Liver (tissue), 9 donors: Measurements from ENCODE around the gene BATF3. TPM values are rescaled to one million over a fixed set of nuclear protein-coding genes. Genes with fewer than 3 reads are reported as not detected.

ENCODE experiments used
- DNase-seq: peaks from one replicate; pipeline ENCODE4 v3.0.0-alpha.2; 2017; ENCODE audit warnings: low spot score
- H3K27ac ChIP-seq, 2 donors: one replicate each; pipeline ENCODE4 v1.7.0; 2013; ENCODE audit warnings: inconsistent platforms in 2 of 2, low read length in 2 of 2, control low read depth in 1 of 2, low read depth in 1 of 2, mild to moderate bottlenecking in 1 of 2
- H3K27me3 ChIP-seq, 4 donors: one replicate each; pipeline versions ENCODE4 v1.6.1 to v1.7.0; 2013; ENCODE audit warnings: low read length in 3 of 4, inconsistent platforms in 1 of 4, mild to moderate bottlenecking in 1 of 4, moderate library complexity in 1 of 4; ENCODE audit not compliant: control insufficient read depth in 4 of 4, insufficient read depth in 4 of 4
- H3K36me3 ChIP-seq, 4 donors: one replicate each; pipeline versions ENCODE4 v1.6.1 to v1.7.0; 2013; ENCODE audit warnings: low read length in 3 of 4, mild to moderate bottlenecking in 3 of 4, low read depth in 1 of 4, moderate library complexity in 1 of 4; ENCODE audit not compliant: control insufficient read depth in 4 of 4, insufficient read depth in 3 of 4
- H3K4me1 ChIP-seq, 4 donors: one replicate each; pipeline versions ENCODE4 v1.6.1 to v1.7.0; 2013; ENCODE audit warnings: low read length in 3 of 4, mild to moderate bottlenecking in 3 of 4, moderate library complexity in 1 of 4; ENCODE audit not compliant: control insufficient read depth in 4 of 4, insufficient read depth in 4 of 4
- H3K4me3 ChIP-seq, 3 donors: one replicate each; pipeline versions ENCODE4 v1.6.1 to v1.7.0; 2013; ENCODE audit warnings: low read length in 3 of 3, control low read depth in 1 of 3, low read depth in 1 of 3, mild to moderate bottlenecking in 1 of 3
- H3K9ac ChIP-seq, 2 donors: one replicate each; pipeline ENCODE4 v1.7.0; 2013; ENCODE audit warnings: low read length in 2 of 2, mild to moderate bottlenecking in 2 of 2, moderate library complexity in 2 of 2, control low read depth in 1 of 2, low read depth in 1 of 2
- H3K9me3 ChIP-seq, 4 donors: one replicate each; pipeline versions ENCODE4 v1.6.1 to v1.7.0; 2013; ENCODE audit warnings: low read length in 3 of 4; ENCODE audit not compliant: control insufficient read depth in 4 of 4
- EGR1 ChIP-seq, 2 donors: IDR thresholded peaks; 2 replicates each; pipeline ENCODE4 v1.6.1; 2016 to 2018; ENCODE audit warnings: antibody characterized with exemption in 2 of 2, low read depth in 2 of 2
- FOXA1 ChIP-seq: IDR thresholded peaks from 2 replicates; pipeline ENCODE4 v1.6.1; 2016; ENCODE audit warnings: antibody characterized with exemption
- HNF4A ChIP-seq, 2 donors: conservative IDR thresholded peaks; 2 replicates each; pipeline ENCODE4 v1.6.1; 2016; ENCODE audit warnings: antibody characterized with exemption in 2 of 2, mild to moderate bottlenecking in 2 of 2
- HNF4G ChIP-seq: IDR thresholded peaks from 2 replicates; pipeline ENCODE4 v1.6.1; 2016; ENCODE audit warnings: antibody characterized with exemption
- RAD21 ChIP-seq, 2 donors: IDR thresholded peaks; 2 replicates each; pipeline ENCODE4 v1.6.1; 2016; ENCODE audit warnings: antibody characterized with exemption in 2 of 2, mild to moderate bottlenecking in 2 of 2
- RXRA ChIP-seq, 2 donors: IDR thresholded peaks; 2 replicates each; pipeline ENCODE4 v1.6.1; 2017 to 2018; ENCODE audit warnings: antibody characterized with exemption in 2 of 2, mild to moderate bottlenecking in 1 of 2
- SP1 ChIP-seq: IDR thresholded peaks from 2 replicates; pipeline ENCODE4 v1.6.1; 2018; ENCODE audit warnings: antibody characterized with exemption, mild to moderate bottlenecking
- TAF1 ChIP-seq: conservative IDR thresholded peaks from 2 replicates; pipeline ENCODE4 v1.6.1; 2016; ENCODE audit warnings: antibody characterized with exemption, mild to moderate bottlenecking
- YY1 ChIP-seq: IDR thresholded peaks from 2 replicates; pipeline ENCODE4 v1.6.1; 2016; ENCODE audit warnings: antibody characterized with exemption, mild to moderate bottlenecking
- WGBS: extraction: QIAGEN DNeasy Blood & Tissue Kit; methylation state at CpG from one replicate; pipeline ENCODE4 v1.1.7; 2013; 5-methylcytosine and 5-hydroxymethylcytosine counted together
- polyA plus RNA-seq, 2 donors: library from polyadenylated mRNA; stranded (reverse) in 1 of 2; unstranded in 1 of 2; fragments of 200-250 nt in 1 of 2; fragments of >200 nt in 1 of 2; fragmentation: Nextera tagmentation in 1 of 2; extraction: Ambion mirVana in 1 of 2; gene quantifications; one replicate each; pipeline versions ENCODE4 v1.2.1 to v1.2.3, GENCODE V29; 2013 to 2015
- total RNA-seq, 2 donors: library from RNA; depleted of rRNA; stranded (reverse); fragments of >200 nt; gene quantifications; one replicate each; pipeline ENCODE4 v1.2.3, GENCODE V29; 2014
- TF ChIP-seq, protein P1 (sequence below): IDR thresholded peaks from 2 replicates; pipeline ENCODE4 v1.6.1; 2016; ENCODE audit warnings: antibody characterized with exemption
- TF ChIP-seq, protein P2 (sequence below): IDR thresholded peaks from 2 replicates; pipeline ENCODE4 v1.6.1; 2016; ENCODE audit warnings: antibody characterized with exemption
- TF ChIP-seq, protein P3 (sequence below): IDR thresholded peaks from 2 replicates; pipeline ENCODE4 v1.6.1; 2016; ENCODE audit warnings: antibody characterized with exemption
- TF ChIP-seq, protein P4 (sequence below): IDR thresholded peaks from 2 replicates; pipeline ENCODE4 v1.6.1; 2016; ENCODE audit warnings: antibody characterized with exemption, mild to moderate bottlenecking
- TF ChIP-seq, protein P5 (sequence below): fragments of 150-350 bp; IDR thresholded peaks from 2 replicates; pipeline ENCODE4 v1.5.1; 2017; ENCODE audit warnings: improper control_type of control experiment, low read depth, low read length; ENCODE audit not compliant: missing input control
- donor health status: healthy.
- donor health status: healthy.
- donor health status: healthy.
- donor health status: healthy.
- donor health status: healthy.

BATF3 gene
- total and polyA plus RNA-seq, 4 donors, result 0.65 to 1.0 (median 0.91) TPM

DNA sequence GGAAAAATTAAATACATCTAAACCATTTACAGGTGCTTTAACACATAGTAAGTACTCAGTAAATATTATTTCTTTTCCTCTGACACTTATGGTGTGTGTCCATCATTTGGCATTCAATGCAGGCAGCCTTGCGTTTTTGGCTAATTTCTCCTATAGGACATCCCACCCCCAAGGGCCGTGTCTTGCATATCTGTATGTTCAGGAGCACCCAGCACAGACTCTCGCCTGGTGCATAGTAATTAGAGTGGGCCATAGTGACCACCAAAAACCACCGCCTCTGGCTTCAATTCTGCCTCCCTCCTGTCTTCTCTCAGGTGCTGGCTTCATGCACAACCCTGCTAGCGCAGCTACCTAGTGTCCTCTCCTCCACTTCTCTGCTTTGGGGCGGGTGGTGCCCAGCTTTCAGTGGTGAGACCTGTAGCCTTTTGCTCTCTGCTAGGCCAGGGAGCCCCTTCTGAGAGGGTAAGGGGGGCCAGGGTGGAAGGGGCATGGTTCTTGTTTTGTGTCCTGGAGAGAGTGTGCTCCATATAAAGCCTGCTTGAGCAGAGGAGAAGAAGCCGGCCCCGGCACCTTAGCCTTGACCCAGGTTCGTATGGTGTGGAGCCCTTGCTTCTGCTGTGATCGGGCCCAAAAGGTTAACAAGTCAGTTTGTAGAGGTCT, 33.4 kb downstream of the BATF3 start:
- Histone ChIP-seq H3K27me3 (no peaks in the 10 kb centered on the region), H3K27ac (no peak overlapping the region), H3K4me1 (peaks cover 0 to 6% (median 3%) of the 10 kb centered on the region in 4 donors), H3K4me3 (no peak overlapping the region), H3K36me3 (no peaks in the 10 kb centered on the region), H3K9ac (no peak overlapping the region), H3K9me3 (no peaks in the 10 kb centered on the region)
- DNase-seq, result no peak
- WGBS, result 83% methylated on average over 10 of the region's 10 CpGs
- TF ChIP-seq, protein P1, sequence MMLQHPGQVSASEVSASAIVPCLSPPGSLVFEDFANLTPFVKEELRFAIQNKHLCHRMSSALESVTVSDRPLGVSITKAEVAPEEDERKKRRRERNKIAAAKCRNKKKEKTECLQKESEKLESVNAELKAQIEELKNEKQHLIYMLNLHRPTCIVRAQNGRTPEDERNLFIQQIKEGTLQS, result no peak
- TF ChIP-seq, protein P2, sequence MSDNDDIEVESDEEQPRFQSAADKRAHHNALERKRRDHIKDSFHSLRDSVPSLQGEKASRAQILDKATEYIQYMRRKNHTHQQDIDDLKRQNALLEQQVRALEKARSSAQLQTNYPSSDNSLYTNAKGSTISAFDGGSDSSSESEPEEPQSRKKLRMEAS, result no peak
- TF ChIP-seq, protein P3, sequence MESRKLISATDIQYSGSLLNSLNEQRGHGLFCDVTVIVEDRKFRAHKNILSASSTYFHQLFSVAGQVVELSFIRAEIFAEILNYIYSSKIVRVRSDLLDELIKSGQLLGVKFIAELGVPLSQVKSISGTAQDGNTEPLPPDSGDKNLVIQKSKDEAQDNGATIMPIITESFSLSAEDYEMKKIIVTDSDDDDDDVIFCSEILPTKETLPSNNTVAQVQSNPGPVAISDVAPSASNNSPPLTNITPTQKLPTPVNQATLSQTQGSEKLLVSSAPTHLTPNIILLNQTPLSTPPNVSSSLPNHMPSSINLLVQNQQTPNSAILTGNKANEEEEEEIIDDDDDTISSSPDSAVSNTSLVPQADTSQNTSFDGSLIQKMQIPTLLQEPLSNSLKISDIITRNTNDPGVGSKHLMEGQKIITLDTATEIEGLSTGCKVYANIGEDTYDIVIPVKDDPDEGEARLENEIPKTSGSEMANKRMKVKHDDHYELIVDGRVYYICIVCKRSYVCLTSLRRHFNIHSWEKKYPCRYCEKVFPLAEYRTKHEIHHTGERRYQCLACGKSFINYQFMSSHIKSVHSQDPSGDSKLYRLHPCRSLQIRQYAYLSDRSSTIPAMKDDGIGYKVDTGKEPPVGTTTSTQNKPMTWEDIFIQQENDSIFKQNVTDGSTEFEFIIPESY, result no peak
- no peak for TF ChIP-seq FOXA1
- no peak for TF ChIP-seq RAD21 (IDR thresholded peaks at IDR 0.05)
- TF ChIP-seq HNF4G, result no peak
- TF ChIP-seq, protein P4, sequence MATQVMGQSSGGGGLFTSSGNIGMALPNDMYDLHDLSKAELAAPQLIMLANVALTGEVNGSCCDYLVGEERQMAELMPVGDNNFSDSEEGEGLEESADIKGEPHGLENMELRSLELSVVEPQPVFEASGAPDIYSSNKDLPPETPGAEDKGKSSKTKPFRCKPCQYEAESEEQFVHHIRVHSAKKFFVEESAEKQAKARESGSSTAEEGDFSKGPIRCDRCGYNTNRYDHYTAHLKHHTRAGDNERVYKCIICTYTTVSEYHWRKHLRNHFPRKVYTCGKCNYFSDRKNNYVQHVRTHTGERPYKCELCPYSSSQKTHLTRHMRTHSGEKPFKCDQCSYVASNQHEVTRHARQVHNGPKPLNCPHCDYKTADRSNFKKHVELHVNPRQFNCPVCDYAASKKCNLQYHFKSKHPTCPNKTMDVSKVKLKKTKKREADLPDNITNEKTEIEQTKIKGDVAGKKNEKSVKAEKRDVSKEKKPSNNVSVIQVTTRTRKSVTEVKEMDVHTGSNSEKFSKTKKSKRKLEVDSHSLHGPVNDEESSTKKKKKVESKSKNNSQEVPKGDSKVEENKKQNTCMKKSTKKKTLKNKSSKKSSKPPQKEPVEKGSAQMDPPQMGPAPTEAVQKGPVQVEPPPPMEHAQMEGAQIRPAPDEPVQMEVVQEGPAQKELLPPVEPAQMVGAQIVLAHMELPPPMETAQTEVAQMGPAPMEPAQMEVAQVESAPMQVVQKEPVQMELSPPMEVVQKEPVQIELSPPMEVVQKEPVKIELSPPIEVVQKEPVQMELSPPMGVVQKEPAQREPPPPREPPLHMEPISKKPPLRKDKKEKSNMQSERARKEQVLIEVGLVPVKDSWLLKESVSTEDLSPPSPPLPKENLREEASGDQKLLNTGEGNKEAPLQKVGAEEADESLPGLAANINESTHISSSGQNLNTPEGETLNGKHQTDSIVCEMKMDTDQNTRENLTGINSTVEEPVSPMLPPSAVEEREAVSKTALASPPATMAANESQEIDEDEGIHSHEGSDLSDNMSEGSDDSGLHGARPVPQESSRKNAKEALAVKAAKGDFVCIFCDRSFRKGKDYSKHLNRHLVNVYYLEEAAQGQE, result no peak
- TF ChIP-seq SP1, result no peak
- no peak for TF ChIP-seq TAF1
- TF ChIP-seq EGR1 (IDR thresholded peaks at IDR 0.05; ENCODE audit: low read depth in 2 of 2), result no peak
- TF ChIP-seq, protein P5, sequence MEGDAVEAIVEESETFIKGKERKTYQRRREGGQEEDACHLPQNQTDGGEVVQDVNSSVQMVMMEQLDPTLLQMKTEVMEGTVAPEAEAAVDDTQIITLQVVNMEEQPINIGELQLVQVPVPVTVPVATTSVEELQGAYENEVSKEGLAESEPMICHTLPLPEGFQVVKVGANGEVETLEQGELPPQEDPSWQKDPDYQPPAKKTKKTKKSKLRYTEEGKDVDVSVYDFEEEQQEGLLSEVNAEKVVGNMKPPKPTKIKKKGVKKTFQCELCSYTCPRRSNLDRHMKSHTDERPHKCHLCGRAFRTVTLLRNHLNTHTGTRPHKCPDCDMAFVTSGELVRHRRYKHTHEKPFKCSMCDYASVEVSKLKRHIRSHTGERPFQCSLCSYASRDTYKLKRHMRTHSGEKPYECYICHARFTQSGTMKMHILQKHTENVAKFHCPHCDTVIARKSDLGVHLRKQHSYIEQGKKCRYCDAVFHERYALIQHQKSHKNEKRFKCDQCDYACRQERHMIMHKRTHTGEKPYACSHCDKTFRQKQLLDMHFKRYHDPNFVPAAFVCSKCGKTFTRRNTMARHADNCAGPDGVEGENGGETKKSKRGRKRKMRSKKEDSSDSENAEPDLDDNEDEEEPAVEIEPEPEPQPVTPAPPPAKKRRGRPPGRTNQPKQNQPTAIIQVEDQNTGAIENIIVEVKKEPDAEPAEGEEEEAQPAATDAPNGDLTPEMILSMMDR, result no peak
- no peak for TF ChIP-seq RXRA (IDR thresholded peaks at IDR 0.05)
- no peak for TF ChIP-seq YY1
- no peak for TF ChIP-seq HNF4A (conservative IDR thresholded peaks at IDR 0.05)
